HG03469 (cell line): ENCODE data around the gene THSD4.

ENCODE experiments used
- ATAC-seq: cut with Tn5 transposase; IDR thresholded peaks from one replicate; pipeline ENCODE4 v1.9.1; 2021; ENCODE audit warnings: mild to moderate bottlenecking, moderate library complexity, moderate number of reproducible peaks; ENCODE audit not compliant: unreplicated experiment

Gene THSD4

GRCh38 chr15:71599418-71600151 is 484.3 kb downstream of the THSD4 start:
- ATAC-seq = no peak

- ATAC-seq = no peak
Measured at GRCh38 chr15:71600237-71600636, 485.0 kb downstream of the THSD4 start.

GRCh38 chr15:71601038-71601834 is 486.0 kb downstream of the THSD4 start:
- no peak for ATAC-seq

- no peak for ATAC-seq
Measured at GRCh38 chr15:71603379-71603778, 488.1 kb downstream of the THSD4 start.

GRCh38 chr15:71607383-71607782 is 492.1 kb downstream of the THSD4 start:
- no peak for ATAC-seq

- no peak for ATAC-seq
Measured at GRCh38 chr15:71610728-71611552, 495.7 kb downstream of the THSD4 start.

GRCh38 chr15:71611553-71612396 is 496.5 kb downstream of the THSD4 start:
- ATAC-seq = no peak

- no peak for ATAC-seq
Measured at GRCh38 chr15:71612397-71612722, 497.1 kb downstream of the THSD4 start.

- no peak for ATAC-seq
Measured at GRCh38 chr15:71612869-71613268, 497.6 kb downstream of the THSD4 start.

- ATAC-seq = no peak
Measured at GRCh38 chr15:71623111-71623510, 507.8 kb downstream of the THSD4 start.

GRCh38 chr15:71626596-71627088 is 511.4 kb downstream of the THSD4 start:
- ATAC-seq = no peak

- no peak for ATAC-seq
Measured at GRCh38 chr15:71627188-71627587, 511.9 kb downstream of the THSD4 start.

- ATAC-seq = no peak
Measured at GRCh38 chr15:71627604-71628003, 512.3 kb downstream of the THSD4 start.

- no peak for ATAC-seq
Measured at GRCh38 chr15:71628988-71629770, 513.9 kb downstream of the THSD4 start.

GRCh38 chr15:71629781-71630474 is 514.7 kb downstream of the THSD4 start:
- no peak for ATAC-seq

GRCh38 chr15:71630475-71630809 is 515.2 kb downstream of the THSD4 start:
- ATAC-seq = no peak

- ATAC-seq = no peak
Measured at GRCh38 chr15:71632576-71633195, 517.4 kb downstream of the THSD4 start.

- no peak for ATAC-seq
Measured at GRCh38 chr15:71634820-71635560, 519.7 kb downstream of the THSD4 start.
